ENCODE measurements around the gene JAKMIP2.
A peak's percentile ranks its signal among the peaks of the same experiment; 100 is the strongest.
"Not testable (repeated sequence)": the region's sequence is repeated elsewhere in the genome, so short reads cannot be mapped to it uniquely, and the experiment has no call there.

The JAKMIP2 gene

GRCh38 chr5:147578228-147579024 is 204.1 kb downstream of the JAKMIP2 start:
- DNase-seq (ENCODE audit: low read depth), result peak; percentile 21
- H3K4me3 ChIP-seq (ENCODE audit: low read depth, low read length), result no peak overlapping the region

GRCh38 chr5:147576646-147577535 is 205.6 kb downstream of the JAKMIP2 start:
- no peak for DNase-seq (ENCODE audit: low read depth)

GRCh38 chr5:147575598-147575997 is 206.9 kb downstream of the JAKMIP2 start:
- H3K4me3 ChIP-seq (ENCODE audit: low read depth, low read length), result no peak overlapping the region
- DNase-seq (ENCODE audit: low read depth), result no peak

More at GRCh38 chr5:147576646-147577535, 205.6 kb downstream of the JAKMIP2 start:
- no peak overlapping the region for H3K4me3 ChIP-seq (ENCODE audit: low read depth, low read length)

- no peak for DNase-seq (ENCODE audit: low read depth)
- no peak overlapping the region for H3K4me3 ChIP-seq (ENCODE audit: low read depth, low read length)
Observed at GRCh38 chr5:147573211-147573610, 209.3 kb downstream of the JAKMIP2 start.

GRCh38 chr5:147568710-147569406 is 213.7 kb downstream of the JAKMIP2 start:
- no peak for DNase-seq (ENCODE audit: low read depth)
- H3K4me3 ChIP-seq (ENCODE audit: low read depth, low read length), result no peak overlapping the region

- no peak for DNase-seq (ENCODE audit: low read depth)
- no peak overlapping the region for H3K4me3 ChIP-seq (ENCODE audit: low read depth, low read length)
Observed at GRCh38 chr5:147567917-147568598, 214.5 kb downstream of the JAKMIP2 start.

GRCh38 chr5:147565524-147565923 is 217.0 kb downstream of the JAKMIP2 start:
- no peak for DNase-seq (ENCODE audit: low read depth)
- H3K4me3 ChIP-seq (ENCODE audit: low read depth, low read length), result no peak overlapping the region

- H3K4me3 ChIP-seq (ENCODE audit: low read depth, low read length), result no peak overlapping the region
- no peak for DNase-seq (ENCODE audit: low read depth)
Observed at GRCh38 chr5:147564124-147564486, 218.4 kb downstream of the JAKMIP2 start.

- DNase-seq (ENCODE audit: low read depth), result no peak
- no peak overlapping the region for H3K4me3 ChIP-seq (ENCODE audit: low read depth, low read length)
Observed at GRCh38 chr5:147563466-147564123, 218.9 kb downstream of the JAKMIP2 start.

- no peak for DNase-seq (ENCODE audit: low read depth)
Observed at GRCh38 chr5:147561435-147561834, 221.1 kb downstream of the JAKMIP2 start.

GRCh38 chr5:147560718-147561331 is 221.7 kb downstream of the JAKMIP2 start:
- no peak overlapping the region for H3K4me3 ChIP-seq (ENCODE audit: low read depth, low read length)
- DNase-seq (ENCODE audit: low read depth), result no peak

More at GRCh38 chr5:147561435-147561834, 221.1 kb downstream of the JAKMIP2 start:
- H3K4me3 ChIP-seq (ENCODE audit: low read depth, low read length), result no peak overlapping the region

- no peak for DNase-seq (ENCODE audit: low read depth)
Observed at GRCh38 chr5:147559749-147560148, 222.8 kb downstream of the JAKMIP2 start.

GRCh38 chr5:147558826-147559225 is 223.7 kb downstream of the JAKMIP2 start:
- no peak for DNase-seq (ENCODE audit: low read depth)
- no peak overlapping the region for H3K4me3 ChIP-seq (ENCODE audit: low read depth, low read length)

More at GRCh38 chr5:147559749-147560148, 222.8 kb downstream of the JAKMIP2 start:
- no peak overlapping the region for H3K4me3 ChIP-seq (ENCODE audit: low read depth, low read length)

GRCh38 chr5:147557876-147558745 is 224.4 kb downstream of the JAKMIP2 start:
- H3K4me3 ChIP-seq (ENCODE audit: low read depth, low read length), result no peak overlapping the region
- no peak for DNase-seq (ENCODE audit: low read depth)

GRCh38 chr5:147555176-147555575 is 227.4 kb downstream of the JAKMIP2 start:
- DNase-seq (ENCODE audit: low read depth), result no peak
- no peak overlapping the region for H3K4me3 ChIP-seq (ENCODE audit: low read depth, low read length)

GRCh38 chr5:147554261-147554817 is 228.2 kb downstream of the JAKMIP2 start:
- no peak overlapping the region for H3K4me3 ChIP-seq (ENCODE audit: low read depth, low read length)
- no peak for DNase-seq (ENCODE audit: low read depth)

GRCh38 chr5:147553817-147554216 is 228.7 kb downstream of the JAKMIP2 start:
- not testable (repeated sequence) for H3K4me3 ChIP-seq (ENCODE audit: low read depth, low read length); DNase-seq (ENCODE audit: low read depth)
